Body of pancreas (tissue), 4 donors: ENCODE results near the gene VTI1A. TPM values are rescaled to one million over a fixed set of nuclear protein-coding genes. Genes with fewer than 3 reads are reported as not detected.

Experiments
- ATAC-seq: fragments of 150-250 bp; one replicate; pipeline ENCODE4 v1.9.1; 2016
- DNase-seq, 4 donors: peaks; one replicate each; pipeline ENCODE4 v3.0.0-alpha.2; 2019
- H3K27ac ChIP-seq, 4 donors: fragments of 200-600 bp; sonication (generic); 1 replicate in 3 of 4; 2 replicates in 1 of 4; pipeline versions ENCODE4 v1.5.1 to v1.6.1; 2016 to 2019; ENCODE audit warnings: mild to moderate bottlenecking in 1 of 4, mixed read lengths in 1 of 4, moderate library complexity in 1 of 4
- H3K27me3 ChIP-seq, 2 donors: fragments of 200-600 bp; sonication (generic); one replicate each; pipeline ENCODE4 v1.6.0; 2016; ENCODE audit warnings: mild to moderate bottlenecking in 1 of 2
- H3K36me3 ChIP-seq, 2 donors: fragments of 200-600 bp; sonication (generic); replicated peaks in 1 of 2; 2 replicates each; pipeline ENCODE4 v1.5.1; 2016; ENCODE audit warnings: low read depth in 2 of 2; ENCODE audit not compliant: insufficient read depth in 1 of 2
- H3K4me1 ChIP-seq: fragments of 200-600 bp; sonication (generic); one replicate; pipeline ENCODE4 v1.6.0; 2016
- H3K4me3 ChIP-seq, 2 donors: fragments of 200-600 bp; sonication (generic); 1 replicate in 1 of 2; 2 replicates in 1 of 2; pipeline ENCODE4 v1.5.1; 2016 to 2019
- H3K9me3 ChIP-seq, 3 donors: fragments of 200-600 bp; sonication (generic); 1 replicate in 2 of 3; 2 replicates in 1 of 3; pipeline ENCODE4 v1.5.1; 2016
- CTCF ChIP-seq, 7 experiments: fragments of 450-650 bp in 4 of 7; fragments of 200-600 bp in 3 of 7; sonication (generic) in 3 of 7; IDR thresholded peaks; one replicate each; pipeline ENCODE4 v1.5.1; 2016 to 2019; ENCODE audit warnings: antibody characterized with exemption in 7 of 7
- POLR2A ChIP-seq, 3 donors: fragments of 450-650 bp; IDR thresholded peaks; one replicate each; pipeline ENCODE4 v1.6.1; 2016; ENCODE audit warnings: antibody characterized with exemption in 3 of 3, mild to moderate bottlenecking in 2 of 3
- WGBS, 2 donors: methylation state at CpG; one replicate each; pipeline ENCODE4 v1.1.5; 2017; 5-methylcytosine and 5-hydroxymethylcytosine counted together
- intact Hi-C: fragments of 100-400 bp; cut with DNase I; formaldehyde crosslinking; loops from one replicate; pipeline ENCODE4 v1.15.1; 2023
- total RNA-seq, 2 donors: library from RNA; depleted of rRNA; stranded (reverse); fragments of >200 nt; gene quantifications; one replicate each; pipeline ENCODE4 v1.1.0, GENCODE V29; 2016

Gene VTI1A
- total RNA-seq, 2 donors from 2014 or later = 28.3 to 84.4 TPM

DNA sequence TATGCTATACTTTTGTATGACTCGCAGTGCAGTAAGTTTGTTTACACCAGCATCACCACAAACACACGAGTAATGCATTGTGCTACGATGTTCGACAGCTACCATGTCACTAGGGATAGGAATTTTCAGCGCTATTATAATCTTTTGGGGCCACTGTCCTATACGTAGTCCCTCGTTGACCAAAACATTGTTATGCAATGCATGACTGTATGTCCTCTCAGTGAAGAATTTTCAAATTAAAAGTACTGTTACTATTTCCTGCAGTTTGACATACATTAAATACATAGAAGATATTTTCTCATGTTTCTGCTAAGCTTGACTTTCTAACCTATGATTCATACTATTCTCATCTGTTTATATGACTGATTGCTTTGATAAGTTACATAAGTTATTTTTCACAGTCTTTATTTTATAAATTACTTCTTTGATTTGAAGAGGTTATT, 203.6 kb downstream of the VTI1A start:
- 91 to 95% methylated on average over 7 of the region's 7 CpGs for WGBS, 2 donors
- TF ChIP-seq POLR2A (IDR thresholded peaks at IDR 0.05) = no peak
- TF ChIP-seq CTCF (IDR thresholded peaks at IDR 0.05) = no peak
- intact Hi-C loops = no loop called here

DNA sequence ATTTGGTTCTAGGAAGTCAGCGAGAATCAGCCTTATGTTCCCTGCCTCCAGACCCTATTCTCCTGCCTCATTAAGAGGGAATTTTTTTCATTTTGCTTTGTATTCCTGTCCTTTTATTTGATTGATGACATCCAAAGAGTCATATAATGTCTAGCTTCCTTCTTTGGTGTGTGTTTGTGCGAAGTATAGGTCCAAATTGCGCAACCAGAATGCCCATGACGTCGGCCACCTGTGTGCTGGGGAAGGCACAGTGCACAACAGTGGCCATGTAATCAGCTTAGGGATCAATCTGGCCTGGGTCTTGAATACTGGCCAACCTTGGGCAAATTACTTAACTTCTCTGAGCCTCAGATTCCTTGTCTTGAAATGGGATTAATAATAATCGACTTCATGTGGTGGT, 206.2 kb downstream of the VTI1A start:
- Histone ChIP-seq H3K36me3 (no peaks in the 10 kb centered on the region), H3K27me3 (no peaks in the 10 kb centered on the region), H3K27ac (no peak overlapping the region), H3K4me3 (no peak overlapping the region), H3K9me3 (no peaks in the 10 kb centered on the region), H3K4me1 (peaks cover 6% of the 10 kb centered on the region)
- ATAC-seq (no peak), DNase-seq (no peak)
- intact Hi-C loops = no loop called here
- 85 to 92% methylated on average over 6 of the region's 6 CpGs for WGBS, 2 donors
- no peak for TF ChIP-seq POLR2A (IDR thresholded peaks at IDR 0.05)
- TF ChIP-seq CTCF (IDR thresholded peaks at IDR 0.05) = no peak

More for the DNA sequence above, 203.6 kb downstream of the VTI1A start:
- Histone ChIP-seq H3K27me3 (no peaks in the 10 kb centered on the region), H3K36me3 (no peaks in the 10 kb centered on the region), H3K27ac (no peak overlapping the region), H3K9me3 (no peaks in the 10 kb centered on the region), H3K4me1 (peaks cover under 1% of the 10 kb centered on the region), H3K4me3 (no peak overlapping the region)
- ATAC-seq = no peak
- no peak for DNase-seq

GRCh38 chr10:112653851-112654250, 206.8 kb downstream of the VTI1A start:
- intact Hi-C loops = no loop called here
- no peaks in the 10 kb centered on the region for H3K9me3 ChIP-seq
- no peaks in the 10 kb centered on the region for H3K27me3 ChIP-seq
- DNase-seq = no peak
- 77 to 80% methylated on average over 3 of the region's 3 CpGs for WGBS, 2 donors
- no peaks in the 10 kb centered on the region for H3K36me3 ChIP-seq
- ATAC-seq = no peak
- no peak overlapping the region for H3K4me3 ChIP-seq
- no peak overlapping the region for H3K27ac ChIP-seq
- TF ChIP-seq CTCF (IDR thresholded peaks at IDR 0.05) = no peak
- no peak for TF ChIP-seq POLR2A (IDR thresholded peaks at IDR 0.05)
- peaks cover 6% of the 10 kb centered on the region for H3K4me1 ChIP-seq

GRCh38 chr10:112654794-112655193, 207.8 kb downstream of the VTI1A start:
- WGBS, 2 donors = 89 to 93% methylated on average over 3 of the region's 3 CpGs
- no peaks in the 10 kb centered on the region for H3K27me3 ChIP-seq
- TF ChIP-seq POLR2A (IDR thresholded peaks at IDR 0.05) (no peak), CTCF (IDR thresholded peaks at IDR 0.05) (no peak)
- H3K4me3 ChIP-seq = no peak overlapping the region
- no peak for DNase-seq
- no peaks in the 10 kb centered on the region for H3K36me3 ChIP-seq
- peaks cover 6% of the 10 kb centered on the region for H3K4me1 ChIP-seq
- no peaks in the 10 kb centered on the region for H3K9me3 ChIP-seq
- intact Hi-C loops = no loop called here
- no peak overlapping the region for H3K27ac ChIP-seq
- ATAC-seq = no peak

- DNase-seq (no peak), ATAC-seq (no peak)
- TF ChIP-seq CTCF (IDR thresholded peaks at IDR 0.05) (no peak), POLR2A (IDR thresholded peaks at IDR 0.05) (no peak)
- H3K9me3 ChIP-seq = no peaks in the 10 kb centered on the region
- intact Hi-C loops = no loop called here
- peaks cover 6% of the 10 kb centered on the region for H3K4me1 ChIP-seq
- H3K4me3 ChIP-seq = no peak overlapping the region
- no peaks in the 10 kb centered on the region for H3K27me3 ChIP-seq
- no peaks in the 10 kb centered on the region for H3K36me3 ChIP-seq
- WGBS, 2 donors = 29 to 37% methylated on average over 1 of the region's 1 CpG
- no peak overlapping the region for H3K27ac ChIP-seq
These were observed 208.7 kb downstream of the VTI1A start for GRCh38 chr10:112655722-112656121.
